ENCODE measurements around the gene ATP2B2. TPM values are rescaled to one million over a fixed set of nuclear protein-coding genes. Genes with fewer than 3 reads are reported as not detected.

Gene ATP2B2
- total and polyA plus RNA-seq, 2 donors from 2014 or later, result 0.19 to 0.22 TPM

DNA sequence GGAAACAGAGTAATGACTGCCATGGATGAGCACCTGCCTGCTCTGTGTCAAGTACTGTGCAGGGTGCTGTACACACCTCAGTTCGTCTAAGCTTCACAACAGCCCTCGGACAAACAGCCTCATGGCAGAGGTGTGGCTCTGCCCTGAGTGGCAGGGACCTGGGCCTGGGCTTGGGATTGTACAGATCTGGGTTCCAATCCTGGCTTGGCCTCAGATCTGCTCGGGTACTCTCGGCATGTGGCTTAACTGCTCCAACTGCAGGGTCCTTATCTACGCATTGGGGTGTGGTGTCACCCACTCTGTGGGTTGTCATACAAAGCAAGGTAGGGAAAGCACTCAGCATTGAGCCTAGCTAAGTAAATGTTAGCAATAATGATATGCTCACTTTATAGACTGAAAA, 137.9 kb downstream of the ATP2B2 start:
- FAIRE-seq, result no peak
- Histone ChIP-seq H3K4me1 (ENCODE audit: control insufficient read depth in 2 of 3, insufficient read depth in 2 of 3, low read depth in 1 of 3, low read length in 3 of 3) (no peaks in the 10 kb centered on the region), H3K9ac (ENCODE audit: low read length in 3 of 3) (no peak overlapping the region), H3K9me3 (ENCODE audit: control insufficient read depth in 2 of 3, insufficient read depth in 1 of 3, low read length in 3 of 3) (peaks cover 0 to 2% (median 0%) of the 10 kb centered on the region in 3 donors), H3K27me3 (ENCODE audit: control insufficient read depth, insufficient read depth, low read length) (no peaks in the 10 kb centered on the region), H3K36me3 (ENCODE audit: control insufficient read depth in 2 of 3, insufficient read depth in 3 of 3, low read length in 3 of 3) (no peaks in the 10 kb centered on the region), H3K4me3 (ENCODE audit: low read length in 3 of 3) (no peak overlapping the region), H3K27ac (ENCODE audit: low read depth in 2 of 2, low read length in 2 of 2) (no peak overlapping the region)
- intact Hi-C loops (cut with DNase I), result no loop called here
- DNase-seq, result no peak
- TF ChIP-seq, protein P1, sequence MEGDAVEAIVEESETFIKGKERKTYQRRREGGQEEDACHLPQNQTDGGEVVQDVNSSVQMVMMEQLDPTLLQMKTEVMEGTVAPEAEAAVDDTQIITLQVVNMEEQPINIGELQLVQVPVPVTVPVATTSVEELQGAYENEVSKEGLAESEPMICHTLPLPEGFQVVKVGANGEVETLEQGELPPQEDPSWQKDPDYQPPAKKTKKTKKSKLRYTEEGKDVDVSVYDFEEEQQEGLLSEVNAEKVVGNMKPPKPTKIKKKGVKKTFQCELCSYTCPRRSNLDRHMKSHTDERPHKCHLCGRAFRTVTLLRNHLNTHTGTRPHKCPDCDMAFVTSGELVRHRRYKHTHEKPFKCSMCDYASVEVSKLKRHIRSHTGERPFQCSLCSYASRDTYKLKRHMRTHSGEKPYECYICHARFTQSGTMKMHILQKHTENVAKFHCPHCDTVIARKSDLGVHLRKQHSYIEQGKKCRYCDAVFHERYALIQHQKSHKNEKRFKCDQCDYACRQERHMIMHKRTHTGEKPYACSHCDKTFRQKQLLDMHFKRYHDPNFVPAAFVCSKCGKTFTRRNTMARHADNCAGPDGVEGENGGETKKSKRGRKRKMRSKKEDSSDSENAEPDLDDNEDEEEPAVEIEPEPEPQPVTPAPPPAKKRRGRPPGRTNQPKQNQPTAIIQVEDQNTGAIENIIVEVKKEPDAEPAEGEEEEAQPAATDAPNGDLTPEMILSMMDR (IDR thresholded peaks at IDR 0.05; ENCODE audit: borderline replicate concordance, extremely low read depth, insufficient read depth), result no peak

DNA sequence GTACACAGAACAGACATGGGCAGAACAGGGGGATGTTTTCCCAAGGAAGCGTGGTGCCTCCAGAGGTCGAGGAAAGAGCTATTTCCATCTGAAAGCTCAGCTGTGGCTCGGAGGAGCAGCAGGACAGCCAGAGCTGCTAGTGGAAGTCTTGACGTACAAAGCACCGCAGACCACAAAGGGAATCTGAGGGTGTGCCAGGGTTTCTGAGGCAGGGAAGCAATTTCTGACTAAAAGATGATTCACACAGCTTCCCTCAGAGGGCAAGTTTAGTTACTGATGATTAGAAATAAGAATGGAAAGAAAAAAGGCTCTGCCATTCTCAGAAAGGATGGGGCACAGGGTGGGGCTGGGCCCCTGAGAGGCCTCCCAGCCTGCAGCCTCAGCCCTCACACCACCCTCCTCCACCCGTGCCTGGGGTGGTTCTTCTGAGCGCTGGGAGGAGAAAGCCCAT, 138.7 kb downstream of the ATP2B2 start:
- H3K4me3 ChIP-seq (ENCODE audit: low read length in 3 of 3), result no peak overlapping the region
- peaks cover 0 to 2% (median 0%) of the 10 kb centered on the region in 3 donors for H3K9me3 ChIP-seq (ENCODE audit: control insufficient read depth in 2 of 3, insufficient read depth in 1 of 3, low read length in 3 of 3)
- no peak overlapping the region for H3K27ac ChIP-seq (ENCODE audit: low read depth in 2 of 2, low read length in 2 of 2)
- H3K9ac ChIP-seq (ENCODE audit: low read length in 3 of 3), result no peak overlapping the region
- no peak for FAIRE-seq
- DNase-seq, result peak in 2 of 5 donors; percentile 22 to 30
- intact Hi-C loops (cut with DNase I), result no loop called here
- TF ChIP-seq, protein P1 (IDR thresholded peaks at IDR 0.05; ENCODE audit: borderline replicate concordance, extremely low read depth, insufficient read depth), result no peak
- H3K4me1 ChIP-seq (ENCODE audit: control insufficient read depth in 2 of 3, insufficient read depth in 2 of 3, low read depth in 1 of 3, low read length in 3 of 3), result no peaks in the 10 kb centered on the region
- no peaks in the 10 kb centered on the region for H3K27me3 ChIP-seq (ENCODE audit: control insufficient read depth, insufficient read depth, low read length)
- no peaks in the 10 kb centered on the region for H3K36me3 ChIP-seq (ENCODE audit: control insufficient read depth in 2 of 3, insufficient read depth in 3 of 3, low read length in 3 of 3)

DNA sequence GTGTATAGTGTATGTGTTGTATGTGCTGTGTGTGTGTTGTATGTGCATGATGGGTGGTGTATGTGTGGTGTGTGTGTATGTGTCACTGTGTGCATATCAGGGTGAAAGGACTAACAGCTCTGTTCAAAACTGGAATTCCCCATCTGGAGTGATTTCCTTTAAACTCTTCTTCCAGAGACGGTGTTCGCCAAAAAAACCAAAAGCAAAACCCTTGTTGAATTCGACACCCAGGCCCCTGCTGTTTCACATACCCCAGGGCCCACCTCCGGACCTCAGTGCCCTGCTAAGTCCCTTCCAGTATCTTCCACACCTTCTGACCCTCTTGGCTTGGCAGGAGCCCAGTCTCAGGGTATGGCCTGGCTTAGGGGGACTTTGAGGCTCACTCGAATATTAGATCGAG, 139.6 kb downstream of the ATP2B2 start:
- no peak overlapping the region for H3K27ac ChIP-seq (ENCODE audit: low read depth in 2 of 2, low read length in 2 of 2)
- DNase-seq (no peak), FAIRE-seq (no peak)
- peaks cover 0 to 2% (median 0%) of the 10 kb centered on the region in 3 donors for H3K9me3 ChIP-seq (ENCODE audit: control insufficient read depth in 2 of 3, insufficient read depth in 1 of 3, low read length in 3 of 3)
- intact Hi-C loops (cut with DNase I), result no loop called here
- no peak overlapping the region for H3K4me3 ChIP-seq (ENCODE audit: low read length in 3 of 3)
- no peaks in the 10 kb centered on the region for H3K36me3 ChIP-seq (ENCODE audit: control insufficient read depth in 2 of 3, insufficient read depth in 3 of 3, low read length in 3 of 3)
- TF ChIP-seq, protein P1 (IDR thresholded peaks at IDR 0.05; ENCODE audit: borderline replicate concordance, extremely low read depth, insufficient read depth), result no peak
- no peaks in the 10 kb centered on the region for H3K4me1 ChIP-seq (ENCODE audit: control insufficient read depth in 2 of 3, insufficient read depth in 2 of 3, low read depth in 1 of 3, low read length in 3 of 3)
- no peak overlapping the region for H3K9ac ChIP-seq (ENCODE audit: low read length in 3 of 3)
- no peaks in the 10 kb centered on the region for H3K27me3 ChIP-seq (ENCODE audit: control insufficient read depth, insufficient read depth, low read length)

DNA sequence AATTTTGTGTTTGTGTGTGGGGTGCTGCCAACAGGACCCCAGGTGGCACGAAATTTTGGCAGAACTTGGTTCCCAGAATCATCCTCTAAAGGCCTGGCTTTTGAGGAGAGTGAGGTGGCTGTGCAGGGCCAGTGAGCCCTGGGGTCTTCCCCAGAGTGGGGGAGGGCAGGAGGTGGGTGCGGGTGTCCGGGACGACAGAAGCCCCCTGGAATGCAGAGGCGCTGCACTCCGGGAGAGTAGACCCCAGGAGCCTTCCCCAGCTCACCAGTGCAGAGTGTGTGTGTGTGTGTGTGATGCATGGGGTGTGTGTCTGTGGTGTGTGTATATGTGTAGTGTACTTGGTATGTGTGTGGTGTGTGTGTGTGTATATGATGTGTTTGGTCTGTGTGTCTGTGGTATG, 140.1 kb downstream of the ATP2B2 start:
- H3K4me1 ChIP-seq (ENCODE audit: control insufficient read depth in 2 of 3, insufficient read depth in 2 of 3, low read depth in 1 of 3, low read length in 3 of 3), result no peaks in the 10 kb centered on the region
- FAIRE-seq (no peak), DNase-seq (no peak)
- TF ChIP-seq, protein P1 (IDR thresholded peaks at IDR 0.05; ENCODE audit: borderline replicate concordance, extremely low read depth, insufficient read depth), result no peak
- no peak overlapping the region for H3K9ac ChIP-seq (ENCODE audit: low read length in 3 of 3)
- intact Hi-C loops (cut with DNase I), result no loop called here
- no peaks in the 10 kb centered on the region for H3K27me3 ChIP-seq (ENCODE audit: control insufficient read depth, insufficient read depth, low read length)
- H3K4me3 ChIP-seq (ENCODE audit: low read length in 3 of 3), result no peak overlapping the region
- H3K9me3 ChIP-seq (ENCODE audit: control insufficient read depth in 2 of 3, insufficient read depth in 1 of 3, low read length in 3 of 3), result peaks cover 0 to 3% (median 2%) of the 10 kb centered on the region in 3 donors
- H3K36me3 ChIP-seq (ENCODE audit: control insufficient read depth in 2 of 3, insufficient read depth in 3 of 3, low read length in 3 of 3), result no peaks in the 10 kb centered on the region
- H3K27ac ChIP-seq (ENCODE audit: low read depth in 2 of 2, low read length in 2 of 2), result no peak overlapping the region

All from kidney (tissue), 14 donors.